HepG2 (cell line): ENCODE data around the gene CCDC57. TPM values are rescaled to one million over a fixed set of nuclear protein-coding genes. Genes with fewer than 3 reads are reported as not detected.
A peak's percentile ranks its signal among the peaks of the same experiment; 100 is the strongest.

Source experiments
- ATF7 ChIP-seq, 2 experiments: fragments of 450-650 bp in 1 of 2; sonication (generic) in 1 of 2; formaldehyde crosslinking in 1 of 2; IDR thresholded peaks; 2 replicates each; pipeline versions ENCODE4 v1.4.0 to v1.6.1; 2016 to 2020; ENCODE audit warnings: antibody characterized with exemption in 1 of 2, mild to moderate bottlenecking in 1 of 2, missing genetic modification reagents in 1 of 2
- MLLT10 ChIP-seq: sonication (generic); formaldehyde crosslinking; IDR thresholded peaks from 2 replicates; pipeline ENCODE4 v1.4.0; 2020; ENCODE audit warnings: missing genetic modification reagents
- MLX ChIP-seq: IDR thresholded peaks from 2 replicates; pipeline ENCODE4 v1.6.1; 2016
- MLXIP ChIP-seq: sonication (generic); formaldehyde crosslinking; IDR thresholded peaks from 2 replicates; pipeline ENCODE4 v1.9.0; 2021; ENCODE audit warnings: missing genetic modification reagents, borderline replicate concordance
- NFIB ChIP-seq: sonication (generic); formaldehyde crosslinking; IDR thresholded peaks from 2 replicates; pipeline ENCODE4 v1.9.0; 2021; ENCODE audit warnings: missing genetic modification reagents, mild to moderate bottlenecking, borderline replicate concordance
- POLR2A ChIP-seq, 2 experiments: IDR thresholded peaks; 2 replicates each; pipeline ENCODE4 v1.6.1; 2011; ENCODE audit warnings: low read depth in 2 of 2, low read length in 2 of 2, mild to moderate bottlenecking in 1 of 2, moderate library complexity in 1 of 2; ENCODE audit not compliant: insufficient read depth in 1 of 2
- POLR2AphosphoS2 ChIP-seq: IDR thresholded peaks from 2 replicates; pipeline ENCODE4 v1.6.1; 2011; ENCODE audit warnings: low read depth, low read length, improper control_type of control experiment
- RBFOX2 ChIP-seq: fragments of 200-400 bp; formaldehyde crosslinking; IDR thresholded peaks from 2 replicates; pipeline ENCODE4 v1.6.1; 2017; ENCODE audit warnings: low read depth, mild to moderate bottlenecking, low read length
- TMF1 ChIP-seq: sonication (generic); formaldehyde crosslinking; IDR thresholded peaks from 2 replicates; pipeline ENCODE4 v1.8.1; 2022; ENCODE audit warnings: low read depth, missing genetic modification reagents
- ZFYVE20 ChIP-seq: sonication (generic); formaldehyde crosslinking; IDR thresholded peaks from 2 replicates; pipeline ENCODE4 v1.8.0; 2023; ENCODE audit warnings: low read depth, mild to moderate bottlenecking, moderate library complexity, missing genetic modification reagents, borderline replicate concordance
- ZNF512B ChIP-seq: sonication (generic); formaldehyde crosslinking; IDR thresholded peaks from 2 replicates; pipeline ENCODE4 v1.5.1; 2020; ENCODE audit warnings: missing genetic modification reagents, mild to moderate bottlenecking, borderline replicate concordance
- ZNF547 ChIP-seq: sonication (generic); formaldehyde crosslinking; IDR thresholded peaks from 2 replicates; pipeline ENCODE4 v1.5.1; 2020; ENCODE audit warnings: mild to moderate bottlenecking, missing genetic modification reagents
- ZNF644 ChIP-seq: IDR thresholded peaks from 2 replicates; pipeline ENCODE4 v1.6.1; 2016; ENCODE audit warnings: low read depth
- polyA plus RNA-seq, 8 experiments: library from polyadenylated mRNA; depleted of rRNA in 3 of 8; stranded (reverse) in 7 of 8; unstranded in 1 of 8; fragments of >200 nt; fragmentation: Illumina TruSeq in 4 of 8; extraction: Trizol in 4 of 8; gene quantifications; 2 replicates each; pipeline versions ENCODE4 v1.2.1 to v1.2.3, GENCODE V29; 2011 to 2016; ENCODE audit warnings: low read depth in 4 of 8, missing spikeins in 1 of 8, mixed read lengths in 1 of 8; ENCODE audit not compliant: insufficient read depth in 1 of 8
- total RNA-seq, 5 experiments: library from RNA; depleted of rRNA; stranded (reverse); fragments of >200 nt; fragmentation: Illumina TruSeq; extraction: Trizol; gene quantifications; 2 replicates each; pipeline ENCODE4 v1.2.3, GENCODE V29; 2016; ENCODE audit warnings: low read depth in 1 of 5

The CCDC57 gene
- total and polyA plus RNA-seq, 2 of the 13 experiments (the other 11 are each of a cell fraction or from before 2014, with no cell fraction given): 59.3 to 59.9 TPM

- no peak for TF ChIP-seq MLXIP (CRISPR knock-in tag)
- peak in 1 of 2 experiments; percentile 63; a peak in 2 of 4 replicates for TF ChIP-seq POLR2A (IDR thresholded peaks at IDR 0.05; ENCODE audit: insufficient read depth in 1 of 2, low read depth in 2 of 2, low read length in 2 of 2)
- TF ChIP-seq ZFYVE20: no peak
- no peak for TF ChIP-seq MLLT10 (CRISPR knock-in tag)
- TF ChIP-seq TMF1 (CRISPR knock-in tag): peak; percentile 32; the same call in 1 of the 2 replicates
- no peak for TF ChIP-seq MLX (CRISPR knock-in tag)
- TF ChIP-seq NFIB: no peak
- 0 out of 2 replicates have a peak, but pooled peaks have one; percentile 29 for TF ChIP-seq ZNF547
- TF ChIP-seq ATF7 (IDR thresholded peaks at IDR 0.05): no peak
- peak; percentile 23; the same call in 1 of the 2 replicates for TF ChIP-seq ATF7 (CRISPR knock-in tag; IDR thresholded peaks at IDR 0.05)
- no peak for TF ChIP-seq ZNF512B (CRISPR knock-in tag)
- TF ChIP-seq POLR2AphosphoS2: peak; percentile 37; the same call in 1 of the 2 replicates
- TF ChIP-seq ZNF644 (CRISPR knock-in tag): no peak
- peak; percentile 89 for TF ChIP-seq RBFOX2
- TF ChIP-seq, all 625 proteins: peak for 18
These were observed 128.9 kb downstream of the CCDC57 start (continued) for GRCh38 chr17:82083533-82084359.
